Measurements from ENCODE around the gene ZGPAT. TPM values are rescaled to one million over a fixed set of nuclear protein-coding genes. Genes with fewer than 3 reads are reported as not detected.
A peak's percentile ranks its signal among the peaks of the same experiment; 100 is the strongest.

The ZGPAT gene
- total and polyA plus RNA-seq, 2 of the 13 experiments (the other 11 are each of a cell fraction or from before 2014, with no cell fraction given): 23.0 to 41.9 TPM

- TF ChIP-seq, protein P1, sequence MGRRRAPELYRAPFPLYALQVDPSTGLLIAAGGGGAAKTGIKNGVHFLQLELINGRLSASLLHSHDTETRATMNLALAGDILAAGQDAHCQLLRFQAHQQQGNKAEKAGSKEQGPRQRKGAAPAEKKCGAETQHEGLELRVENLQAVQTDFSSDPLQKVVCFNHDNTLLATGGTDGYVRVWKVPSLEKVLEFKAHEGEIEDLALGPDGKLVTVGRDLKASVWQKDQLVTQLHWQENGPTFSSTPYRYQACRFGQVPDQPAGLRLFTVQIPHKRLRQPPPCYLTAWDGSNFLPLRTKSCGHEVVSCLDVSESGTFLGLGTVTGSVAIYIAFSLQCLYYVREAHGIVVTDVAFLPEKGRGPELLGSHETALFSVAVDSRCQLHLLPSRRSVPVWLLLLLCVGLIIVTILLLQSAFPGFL (CRISPR knock-in tag; IDR thresholded peaks at IDR 0.05): no peak
- TF ChIP-seq SAFB2 (CRISPR knock-in tag; IDR thresholded peaks at IDR 0.05; ENCODE audit: borderline replicate concordance, low read depth): no peak
- peak; percentile 56; the same call in 1 of the 2 replicates for TF ChIP-seq ZGPAT (CRISPR knock-in tag; IDR thresholded peaks at IDR 0.05)
- no peak for TF ChIP-seq POLR2AphosphoS2 (IDR thresholded peaks at IDR 0.05; ENCODE audit: low read depth, low read length)
- TF ChIP-seq NRL (CRISPR knock-in tag; IDR thresholded peaks at IDR 0.05; ENCODE audit: borderline replicate concordance): 0 out of 2 replicates have a peak, but pooled peaks have one; percentile 13
- TF ChIP-seq, protein P2, sequence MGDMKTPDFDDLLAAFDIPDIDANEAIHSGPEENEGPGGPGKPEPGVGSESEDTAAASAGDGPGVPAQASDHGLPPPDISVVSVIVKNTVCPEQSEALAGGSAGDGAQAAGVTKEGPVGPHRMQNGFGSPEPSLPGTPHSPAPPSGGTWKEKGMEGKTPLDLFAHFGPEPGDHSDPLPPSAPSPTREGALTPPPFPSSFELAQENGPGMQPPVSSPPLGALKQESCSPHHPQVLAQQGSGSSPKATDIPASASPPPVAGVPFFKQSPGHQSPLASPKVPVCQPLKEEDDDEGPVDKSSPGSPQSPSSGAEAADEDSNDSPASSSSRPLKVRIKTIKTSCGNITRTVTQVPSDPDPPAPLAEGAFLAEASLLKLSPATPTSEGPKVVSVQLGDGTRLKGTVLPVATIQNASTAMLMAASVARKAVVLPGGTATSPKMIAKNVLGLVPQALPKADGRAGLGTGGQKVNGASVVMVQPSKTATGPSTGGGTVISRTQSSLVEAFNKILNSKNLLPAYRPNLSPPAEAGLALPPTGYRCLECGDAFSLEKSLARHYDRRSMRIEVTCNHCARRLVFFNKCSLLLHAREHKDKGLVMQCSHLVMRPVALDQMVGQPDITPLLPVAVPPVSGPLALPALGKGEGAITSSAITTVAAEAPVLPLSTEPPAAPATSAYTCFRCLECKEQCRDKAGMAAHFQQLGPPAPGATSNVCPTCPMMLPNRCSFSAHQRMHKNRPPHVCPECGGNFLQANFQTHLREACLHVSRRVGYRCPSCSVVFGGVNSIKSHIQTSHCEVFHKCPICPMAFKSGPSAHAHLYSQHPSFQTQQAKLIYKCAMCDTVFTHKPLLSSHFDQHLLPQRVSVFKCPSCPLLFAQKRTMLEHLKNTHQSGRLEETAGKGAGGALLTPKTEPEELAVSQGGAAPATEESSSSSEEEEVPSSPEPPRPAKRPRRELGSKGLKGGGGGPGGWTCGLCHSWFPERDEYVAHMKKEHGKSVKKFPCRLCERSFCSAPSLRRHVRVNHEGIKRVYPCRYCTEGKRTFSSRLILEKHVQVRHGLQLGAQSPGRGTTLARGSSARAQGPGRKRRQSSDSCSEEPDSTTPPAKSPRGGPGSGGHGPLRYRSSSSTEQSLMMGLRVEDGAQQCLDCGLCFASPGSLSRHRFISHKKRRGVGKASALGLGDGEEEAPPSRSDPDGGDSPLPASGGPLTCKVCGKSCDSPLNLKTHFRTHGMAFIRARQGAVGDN (CRISPR knock-in tag; IDR thresholded peaks at IDR 0.05): peak; percentile 63
- TF ChIP-seq SUZ12 (IDR thresholded peaks at IDR 0.05; ENCODE audit: low read depth, low read length): no peak
- TF ChIP-seq, protein P3, sequence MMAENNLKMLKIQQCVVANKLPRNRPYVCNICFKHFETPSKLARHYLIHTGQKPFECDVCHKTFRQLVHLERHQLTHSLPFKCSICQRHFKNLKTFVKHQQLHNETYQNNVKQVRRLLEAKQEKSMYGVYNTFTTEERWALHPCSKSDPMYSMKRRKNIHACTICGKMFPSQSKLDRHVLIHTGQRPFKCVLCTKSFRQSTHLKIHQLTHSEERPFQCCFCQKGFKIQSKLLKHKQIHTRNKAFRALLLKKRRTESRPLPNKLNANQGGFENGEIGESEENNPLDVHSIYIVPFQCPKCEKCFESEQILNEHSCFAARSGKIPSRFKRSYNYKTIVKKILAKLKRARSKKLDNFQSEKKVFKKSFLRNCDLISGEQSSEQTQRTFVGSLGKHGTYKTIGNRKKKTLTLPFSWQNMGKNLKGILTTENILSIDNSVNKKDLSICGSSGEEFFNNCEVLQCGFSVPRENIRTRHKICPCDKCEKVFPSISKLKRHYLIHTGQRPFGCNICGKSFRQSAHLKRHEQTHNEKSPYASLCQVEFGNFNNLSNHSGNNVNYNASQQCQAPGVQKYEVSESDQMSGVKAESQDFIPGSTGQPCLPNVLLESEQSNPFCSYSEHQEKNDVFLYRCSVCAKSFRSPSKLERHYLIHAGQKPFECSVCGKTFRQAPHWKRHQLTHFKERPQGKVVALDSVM (CRISPR knock-in tag; IDR thresholded peaks at IDR 0.05): no peak
- no peak for TF ChIP-seq ZNF839 (CRISPR knock-in tag; IDR thresholded peaks at IDR 0.05; ENCODE audit: borderline replicate concordance)
- TF ChIP-seq RAD21 (CRISPR knock-in tag; IDR thresholded peaks at IDR 0.05): peak; percentile 66; the same call in 1 of the 2 replicates
- TF ChIP-seq FOXK1 (CRISPR knock-in tag; IDR thresholded peaks at IDR 0.05; ENCODE audit: borderline replicate concordance, low read depth): no peak
- TF ChIP-seq GATAD2A (CRISPR knock-in tag; IDR thresholded peaks at IDR 0.05): 0 out of 2 replicates have a peak, but pooled peaks have one; percentile 21
- TF ChIP-seq ZFP90 (CRISPR knock-in tag; IDR thresholded peaks at IDR 0.05; ENCODE audit: borderline replicate concordance): no peak
- no peak for TF ChIP-seq RELA (CRISPR knock-in tag; IDR thresholded peaks at IDR 0.05)
- no peak for TF ChIP-seq MIXL1 (CRISPR knock-in tag; IDR thresholded peaks at IDR 0.05)
- TF ChIP-seq SP5 (CRISPR knock-in tag; IDR thresholded peaks at IDR 0.05; ENCODE audit: borderline replicate concordance, low read depth): peak; percentile 28; the same call in 1 of the 2 replicates
- no peak for TF ChIP-seq WIZ (CRISPR knock-in tag; IDR thresholded peaks at IDR 0.05)
- TF ChIP-seq PATZ1 (CRISPR knock-in tag; IDR thresholded peaks at IDR 0.05): peak; percentile 59
- 0 out of 2 replicates have a peak, but pooled peaks have one; percentile 7 for TF ChIP-seq ZFY (CRISPR knock-in tag; IDR thresholded peaks at IDR 0.05)
- no peak for TF ChIP-seq ZNF782 (CRISPR knock-in tag; IDR thresholded peaks at IDR 0.05; ENCODE audit: borderline replicate concordance)
These were observed 74.2 kb downstream of the ZGPAT start (continued) for GRCh38 chr20:63782051-63782471.
